Renal cortical epithelial cell (primary cell): Measurements from ENCODE around the gene MCF2L2. TPM values are rescaled to one million over a fixed set of nuclear protein-coding genes. Genes with fewer than 3 reads are reported as not detected.
"Not testable (repeated sequence)": the region's sequence is repeated elsewhere in the genome, so short reads cannot be mapped to it uniquely, and the experiment has no call there.

Experiments
- DNase-seq: peaks from one replicate; pipeline ENCODE4 v3.0.0-alpha.2; 2011; ENCODE audit warnings: low read depth
- total RNA-seq: library from RNA; depleted of rRNA; stranded (reverse); fragments of >200 nt; gene quantifications from 2 replicates; pipeline ENCODE4 v1.2.3, GENCODE V29; 2014

The MCF2L2 gene
- total RNA-seq, 1 donor from 2014 or later: 0.25 TPM

GRCh38 chr3:183178512-183178832, 249.9 kb downstream of the MCF2L2 start:
- no peak for DNase-seq

- no peak for DNase-seq
These were observed 256.3 kb downstream of the MCF2L2 start for GRCh38 chr3:183172051-183172639.

GRCh38 chr3:183167975-183168374, 260.4 kb downstream of the MCF2L2 start:
- DNase-seq: not testable (repeated sequence)

- DNase-seq: no peak
These were observed 264.9 kb downstream of the MCF2L2 start for GRCh38 chr3:183163563-183163962.

GRCh38 chr3:183161552-183162336, 266.7 kb downstream of the MCF2L2 start:
- DNase-seq: peak; percentile 15

- DNase-seq: no peak
These were observed 267.8 kb downstream of the MCF2L2 start for GRCh38 chr3:183160616-183161015.

GRCh38 chr3:183159333-183159732, 269.1 kb downstream of the MCF2L2 start:
- DNase-seq: no peak

GRCh38 chr3:183158551-183159006, 269.8 kb downstream of the MCF2L2 start:
- DNase-seq: peak; percentile 89

- no peak for DNase-seq
These were observed 270.3 kb downstream of the MCF2L2 start for GRCh38 chr3:183158113-183158512.

GRCh38 chr3:183156266-183156665, 272.2 kb downstream of the MCF2L2 start:
- no peak for DNase-seq

- DNase-seq: no peak
These were observed 272.9 kb downstream of the MCF2L2 start for GRCh38 chr3:183155499-183155898.

GRCh38 chr3:183153210-183153950, 275.0 kb downstream of the MCF2L2 start:
- no peak for DNase-seq

- DNase-seq: no peak
These were observed 276.5 kb downstream of the MCF2L2 start for GRCh38 chr3:183151821-183152351.

GRCh38 chr3:183151086-183151485, 277.3 kb downstream of the MCF2L2 start:
- DNase-seq: no peak

- DNase-seq: peak; percentile 36
These were observed 278.3 kb downstream of the MCF2L2 start for GRCh38 chr3:183149915-183150750.

GRCh38 chr3:183148056-183148455, 280.4 kb downstream of the MCF2L2 start:
- DNase-seq: peak; percentile 79

GRCh38 chr3:183144363-183144762, 284.1 kb downstream of the MCF2L2 start:
- DNase-seq: no peak

- peak; percentile 39 for DNase-seq
These were observed 286.2 kb downstream of the MCF2L2 start for GRCh38 chr3:183142199-183142598.

GRCh38 chr3:183134844-183135243, 293.6 kb downstream of the MCF2L2 start:
- DNase-seq: no peak

- no peak for DNase-seq
These were observed 296.0 kb downstream of the MCF2L2 start for GRCh38 chr3:183132409-183132808.

- DNase-seq: no peak
These were observed 296.7 kb downstream of the MCF2L2 start for GRCh38 chr3:183131735-183132134.
